NCI-H2227 (cell line): Measurements from ENCODE around the gene SLC6A9.

ENCODE experiments used
- DNase-seq: peaks from one replicate; lab custom pipeline; 2025; ENCODE audit not compliant: unreplicated experiment; lab: John Stamatoyannopoulos, UW

Gene SLC6A9

DNA sequence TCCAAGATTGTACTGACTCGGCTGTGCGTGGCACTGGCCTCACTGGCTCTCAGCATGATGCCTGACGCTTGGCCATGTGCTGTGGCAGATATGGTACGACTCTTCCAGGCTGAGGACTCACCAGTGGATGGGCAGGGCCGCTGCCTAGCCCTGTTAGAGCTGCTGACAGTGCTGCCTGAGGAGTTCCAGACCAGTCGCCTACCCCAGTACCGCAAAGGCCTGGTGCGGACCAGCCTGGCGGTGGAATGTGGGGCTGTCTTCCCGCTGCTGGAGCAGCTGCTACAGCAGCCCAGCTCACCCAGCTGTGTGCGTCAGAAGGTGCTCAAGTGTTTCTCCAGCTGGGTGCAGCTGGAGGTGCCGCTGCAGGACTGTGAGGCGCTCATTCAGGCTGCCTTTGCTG lies 81.6 kb downstream of the SLC6A9 start:
- DNase-seq, result no peak

DNA sequence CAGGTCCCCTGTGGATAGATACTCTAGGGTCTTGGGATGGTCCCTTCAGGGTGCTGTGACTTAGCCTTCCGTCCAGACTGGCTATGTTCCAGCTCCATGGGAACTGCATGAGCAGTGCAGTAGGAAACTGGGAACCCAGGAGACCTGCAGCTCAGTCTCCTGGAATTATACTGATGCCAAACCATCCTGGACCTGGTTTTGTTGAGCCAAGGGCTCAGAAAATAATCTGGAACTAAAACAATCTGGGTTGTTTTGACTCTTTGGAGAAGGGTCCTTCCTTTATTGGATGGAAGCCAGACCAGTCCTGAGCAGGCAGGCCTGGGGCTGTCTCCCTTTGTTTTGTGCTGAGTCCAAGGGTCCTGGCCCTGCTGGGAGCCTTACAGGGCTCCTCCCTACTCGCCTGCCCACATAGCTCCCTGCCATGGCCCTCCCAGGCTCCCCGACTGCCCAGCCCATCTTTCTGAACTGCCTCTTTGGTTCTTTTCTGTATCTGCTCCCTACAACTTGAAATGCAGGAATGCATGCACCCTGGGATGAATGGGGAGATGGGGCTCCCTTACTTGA lies 83.3 kb downstream of the SLC6A9 start:
- no peak for DNase-seq

DNA sequence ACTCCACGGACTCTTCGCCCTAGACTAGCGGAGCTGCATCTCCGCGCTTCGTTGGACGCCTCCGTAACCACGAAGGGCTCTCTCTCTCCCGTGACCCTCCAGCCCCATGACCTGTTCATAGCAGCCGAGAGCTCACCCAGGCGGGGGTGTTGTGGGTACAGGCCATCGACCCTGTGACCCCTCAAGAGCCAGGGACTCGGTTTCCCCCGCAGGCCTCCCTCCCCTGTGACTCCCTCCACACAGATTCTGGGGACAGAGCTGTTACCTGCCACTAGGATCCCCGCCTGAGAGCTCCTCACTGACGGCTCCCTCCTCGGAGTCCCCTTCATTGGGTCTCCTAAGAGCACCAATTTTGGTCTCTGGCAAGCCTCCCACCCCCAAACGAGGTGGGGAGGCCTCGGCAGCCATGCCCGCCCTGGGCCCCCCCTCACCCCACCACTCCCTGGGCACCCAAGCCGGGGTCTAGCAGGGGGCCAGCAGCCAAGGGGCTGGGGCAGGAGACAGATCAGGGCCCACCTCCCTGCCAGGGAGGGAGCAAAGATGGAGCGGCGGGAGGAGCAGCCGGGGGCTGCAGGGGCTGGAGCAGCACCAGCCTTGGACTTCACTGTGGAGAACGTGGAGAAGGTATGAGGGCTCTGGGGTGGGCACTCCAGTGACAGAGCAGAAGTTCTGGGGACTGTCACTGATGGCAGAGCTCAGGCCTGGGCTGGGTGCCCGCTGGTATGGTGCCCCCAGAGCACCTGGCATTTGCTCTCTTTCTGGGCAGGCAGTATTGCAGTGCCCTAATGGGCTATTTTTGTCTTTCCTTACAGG lies 84.0 kb downstream of the SLC6A9 start:
- DNase-seq, result no peak
